ENCODE data around the gene TRPM2. TPM values are rescaled to one million over a fixed set of nuclear protein-coding genes. Genes with fewer than 3 reads are reported as not detected.

The TRPM2 gene
- total RNA-seq, 2 donors from 2014 or later, result 1.6 to 12.5 TPM

- no peaks in the 10 kb centered on the region for H3K4me1 ChIP-seq (ENCODE audit: control insufficient read depth, insufficient read depth, low read length)
- peaks cover 30% of the 10 kb centered on the region for H3K9me3 Mint-ChIP-seq
- H3K9ac ChIP-seq (ENCODE audit: extremely low read depth, low read length, poor library complexity, severe bottlenecking), result no peak overlapping the region
- H3K27ac Mint-ChIP-seq, result no peak overlapping the region
- 69 to 88% methylated on average over 3 to 7 of the region's 7 CpGs for WGBS, 2 experiments (ENCODE audit: insufficient coverage in 1 of 2, insufficient read length in 1 of 2)
- H3K4me1 Mint-ChIP-seq, result no peaks in the 10 kb centered on the region
- H3K27me3 Mint-ChIP-seq (ENCODE audit: insufficient read depth), result peaks cover 3% of the 10 kb centered on the region
- no peak overlapping the region for H3K4me3 Mint-ChIP-seq
- peaks cover 25% of the 10 kb centered on the region for H3K9me3 ChIP-seq (ENCODE audit: control insufficient read depth, low read length)
- no peaks in the 10 kb centered on the region for H3K36me3 ChIP-seq (ENCODE audit: control insufficient read depth, insufficient read depth, low read length)
- peaks cover 5% of the 10 kb centered on the region for H3K36me3 Mint-ChIP-seq (ENCODE audit: low read depth)
- no peak overlapping the region for H3K27ac ChIP-seq (ENCODE audit: low read depth, low read length)
- no peak overlapping the region for H3K4me3 ChIP-seq (ENCODE audit: low read length)
- DNase-seq, result no peak
- no peak for TF ChIP-seq CTCF (conservative IDR thresholded peaks at IDR 0.05)
- H3K27me3 ChIP-seq (ENCODE audit: control insufficient read depth, insufficient read depth, low read length, poor library complexity, severe bottlenecking), result no peaks in the 10 kb centered on the region
Observed at GRCh38 chr21:44407493-44407892, 54.1 kb downstream of the TRPM2 start.

- Histone ChIP-seq H3K27ac (ENCODE audit: low read depth, low read length) (no peak overlapping the region), H3K4me3 (ENCODE audit: low read length) (no peak overlapping the region), H3K36me3 (ENCODE audit: control insufficient read depth, insufficient read depth, low read length) (no peaks in the 10 kb centered on the region), H3K9me3 (ENCODE audit: control insufficient read depth, low read length) (peaks cover 25% of the 10 kb centered on the region), H3K4me1 (ENCODE audit: control insufficient read depth, insufficient read depth, low read length) (no peaks in the 10 kb centered on the region), H3K27me3 (ENCODE audit: control insufficient read depth, insufficient read depth, low read length, poor library complexity, severe bottlenecking) (no peaks in the 10 kb centered on the region), H3K9ac (ENCODE audit: extremely low read depth, low read length, poor library complexity, severe bottlenecking) (no peak overlapping the region)
- H3K36me3 Mint-ChIP-seq (ENCODE audit: low read depth), result peaks cover 5% of the 10 kb centered on the region
- no peaks in the 10 kb centered on the region for H3K4me1 Mint-ChIP-seq
- no peak for TF ChIP-seq CTCF (conservative IDR thresholded peaks at IDR 0.05)
- H3K27me3 Mint-ChIP-seq (ENCODE audit: insufficient read depth), result peaks cover 3% of the 10 kb centered on the region
- 92 to 95% methylated on average over 12 to 15 of the region's 15 CpGs for WGBS, 2 experiments (ENCODE audit: insufficient coverage in 1 of 2, insufficient read length in 1 of 2)
- no peak overlapping the region for H3K27ac Mint-ChIP-seq
- H3K9me3 Mint-ChIP-seq, result peaks cover 30% of the 10 kb centered on the region
- H3K4me3 Mint-ChIP-seq, result no peak overlapping the region
- DNase-seq, result no peak
Observed at GRCh38 chr21:44408226-44408625, 54.8 kb downstream of the TRPM2 start.

- H3K36me3 ChIP-seq (ENCODE audit: control insufficient read depth, insufficient read depth, low read length), result no peaks in the 10 kb centered on the region
- TF ChIP-seq CTCF (conservative IDR thresholded peaks at IDR 0.05), result no peak
- Mint-ChIP-seq H3K9me3 (peaks cover 8% of the 10 kb centered on the region), H3K4me1 (peaks cover 3% of the 10 kb centered on the region), H3K27ac (no peak overlapping the region), H3K27me3 (ENCODE audit: insufficient read depth) (peaks cover 3% of the 10 kb centered on the region), H3K4me3 (no peak overlapping the region), H3K36me3 (ENCODE audit: low read depth) (no peaks in the 10 kb centered on the region)
- H3K9ac ChIP-seq (ENCODE audit: extremely low read depth, low read length, poor library complexity, severe bottlenecking), result no peak overlapping the region
- 94 to 95% methylated on average over 21 to 27 of the region's 27 CpGs for WGBS, 2 experiments (ENCODE audit: insufficient coverage in 1 of 2, insufficient read length in 1 of 2)
- no peak overlapping the region for H3K4me3 ChIP-seq (ENCODE audit: low read length)
- peak; percentile 20 for DNase-seq
- H3K27me3 ChIP-seq (ENCODE audit: control insufficient read depth, insufficient read depth, low read length, poor library complexity, severe bottlenecking), result no peaks in the 10 kb centered on the region
- peaks cover 5% of the 10 kb centered on the region for H3K9me3 ChIP-seq (ENCODE audit: control insufficient read depth, low read length)
- H3K27ac ChIP-seq (ENCODE audit: low read depth, low read length), result no peak overlapping the region
- no peaks in the 10 kb centered on the region for H3K4me1 ChIP-seq (ENCODE audit: control insufficient read depth, insufficient read depth, low read length)
Observed at GRCh38 chr21:44413566-44414290, 60.3 kb downstream of the TRPM2 start.

Data from endodermal cell (in vitro differentiated cells).